Measurements from ENCODE around the gene SRXN1.

DNA sequence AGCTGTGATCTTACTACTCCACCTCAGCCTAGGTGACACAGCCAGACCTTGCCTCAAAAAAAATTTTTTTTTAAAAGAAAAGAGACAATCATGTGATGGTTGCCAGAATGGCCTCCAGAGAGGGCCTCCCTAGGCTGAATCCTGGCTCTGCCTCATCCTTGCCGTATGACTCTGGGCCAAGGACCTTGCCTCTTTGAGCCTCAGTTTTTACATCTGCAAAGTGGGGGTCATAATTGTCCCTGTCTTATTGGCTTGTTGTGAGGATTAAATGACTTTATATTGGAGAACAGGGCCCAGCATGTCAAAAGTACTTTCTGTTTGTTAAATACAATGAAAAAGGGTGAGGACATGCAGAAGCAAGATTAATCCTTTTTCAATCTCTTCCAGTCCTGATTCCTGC, 14.4 kb downstream of the SRXN1 start:
- no peak for TF ChIP-seq POLR2A (IDR thresholded peaks at IDR 0.05)
- TF ChIP-seq, protein P1, sequence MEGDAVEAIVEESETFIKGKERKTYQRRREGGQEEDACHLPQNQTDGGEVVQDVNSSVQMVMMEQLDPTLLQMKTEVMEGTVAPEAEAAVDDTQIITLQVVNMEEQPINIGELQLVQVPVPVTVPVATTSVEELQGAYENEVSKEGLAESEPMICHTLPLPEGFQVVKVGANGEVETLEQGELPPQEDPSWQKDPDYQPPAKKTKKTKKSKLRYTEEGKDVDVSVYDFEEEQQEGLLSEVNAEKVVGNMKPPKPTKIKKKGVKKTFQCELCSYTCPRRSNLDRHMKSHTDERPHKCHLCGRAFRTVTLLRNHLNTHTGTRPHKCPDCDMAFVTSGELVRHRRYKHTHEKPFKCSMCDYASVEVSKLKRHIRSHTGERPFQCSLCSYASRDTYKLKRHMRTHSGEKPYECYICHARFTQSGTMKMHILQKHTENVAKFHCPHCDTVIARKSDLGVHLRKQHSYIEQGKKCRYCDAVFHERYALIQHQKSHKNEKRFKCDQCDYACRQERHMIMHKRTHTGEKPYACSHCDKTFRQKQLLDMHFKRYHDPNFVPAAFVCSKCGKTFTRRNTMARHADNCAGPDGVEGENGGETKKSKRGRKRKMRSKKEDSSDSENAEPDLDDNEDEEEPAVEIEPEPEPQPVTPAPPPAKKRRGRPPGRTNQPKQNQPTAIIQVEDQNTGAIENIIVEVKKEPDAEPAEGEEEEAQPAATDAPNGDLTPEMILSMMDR (IDR thresholded peaks at IDR 0.05): no peak
- no peak for TF ChIP-seq POLR2AphosphoS5 (IDR thresholded peaks at IDR 0.05)
